ENCODE results near the gene SH3RF3. TPM values are rescaled to one million over a fixed set of nuclear protein-coding genes. Genes with fewer than 3 reads are reported as not detected.
A peak's percentile ranks its signal among the peaks of the same experiment; 100 is the strongest.

SH3RF3 gene
- total RNA-seq, 3 donors from 2014 or later, result 3.2 to 5.6 (median 4.6) TPM

GRCh38 chr2:109321570-109321969 is 192.6 kb downstream of the SH3RF3 start:
- Histone ChIP-seq H3K36me3 (no peaks in the 10 kb centered on the region), H3K4me1 (peaks cover 11 to 28% of the 10 kb centered on the region in 2 donors), H3K9me3 (no peaks in the 10 kb centered on the region), H3K4me3 (no peak overlapping the region), H3K27me3 (no peaks in the 10 kb centered on the region), H3K27ac (peak overlapping the region; percentile 74 to 79)
- no peak for TF ChIP-seq POLR2A (IDR thresholded peaks at IDR 0.05)
- TF ChIP-seq CTCF (IDR thresholded peaks at IDR 0.05), result no peak
- no peak for TF ChIP-seq POLR2AphosphoS5 (IDR thresholded peaks at IDR 0.05)
- intact Hi-C loops (cut with DNase I; ENCODE audit: low total_unique reads), result no loop called here
- DNase-seq (ENCODE audit: low spot score in 2 of 2), result no peak

GRCh38 chr2:109322111-109322510 is 193.1 kb downstream of the SH3RF3 start:
- H3K4me3 ChIP-seq, result no peak overlapping the region
- intact Hi-C loops (cut with DNase I; ENCODE audit: low total_unique reads), result no loop called here
- peaks cover 11 to 28% of the 10 kb centered on the region in 2 donors for H3K4me1 ChIP-seq
- peak overlapping the region; percentile 74 to 79 for H3K27ac ChIP-seq
- DNase-seq (ENCODE audit: low spot score in 2 of 2), result peak; percentile 77 to 85
- H3K36me3 ChIP-seq, result no peaks in the 10 kb centered on the region
- no peaks in the 10 kb centered on the region for H3K27me3 ChIP-seq
- H3K9me3 ChIP-seq, result no peaks in the 10 kb centered on the region
- TF ChIP-seq POLR2AphosphoS5 (IDR thresholded peaks at IDR 0.05) (peak; percentile 65 to 90 (median 87)), POLR2A (IDR thresholded peaks at IDR 0.05) (no peak), CTCF (IDR thresholded peaks at IDR 0.05) (no peak)

- H3K27me3 ChIP-seq, result no peaks in the 10 kb centered on the region
- no peak for DNase-seq (ENCODE audit: low spot score in 2 of 2)
- intact Hi-C loops (cut with DNase I; ENCODE audit: low total_unique reads), result no loop called here
- H3K27ac ChIP-seq, result peak overlapping the region in 1 of 2 donors; percentile 74
- H3K4me1 ChIP-seq, result peaks cover 11 to 28% of the 10 kb centered on the region in 2 donors
- TF ChIP-seq POLR2AphosphoS5 (IDR thresholded peaks at IDR 0.05), result no peak
- TF ChIP-seq CTCF (IDR thresholded peaks at IDR 0.05), result no peak
- no peak for TF ChIP-seq POLR2A (IDR thresholded peaks at IDR 0.05)
- H3K36me3 ChIP-seq, result no peaks in the 10 kb centered on the region
- H3K9me3 ChIP-seq, result no peaks in the 10 kb centered on the region
- H3K4me3 ChIP-seq, result no peak overlapping the region
These were observed 193.6 kb downstream of the SH3RF3 start for GRCh38 chr2:109322641-109323040.

GRCh38 chr2:109324861-109325260 is 195.9 kb downstream of the SH3RF3 start:
- H3K9me3 ChIP-seq, result no peaks in the 10 kb centered on the region
- no peak overlapping the region for H3K4me3 ChIP-seq
- intact Hi-C loops (cut with DNase I; ENCODE audit: low total_unique reads), result no loop called here
- H3K36me3 ChIP-seq, result no peaks in the 10 kb centered on the region
- H3K4me1 ChIP-seq, result peaks cover 0 to 12% of the 10 kb centered on the region in 2 donors
- peak overlapping the region; percentile 33 to 44 for H3K27ac ChIP-seq
- peak in 1 of 2 donors; percentile 62 for DNase-seq (ENCODE audit: low spot score in 2 of 2)
- H3K27me3 ChIP-seq, result no peaks in the 10 kb centered on the region
- TF ChIP-seq CTCF (IDR thresholded peaks at IDR 0.05), result no peak
- peak; percentile 43 to 87 (median 80) for TF ChIP-seq POLR2AphosphoS5 (IDR thresholded peaks at IDR 0.05)
- no peak for TF ChIP-seq POLR2A (IDR thresholded peaks at IDR 0.05)

- Histone ChIP-seq H3K27me3 (no peaks in the 10 kb centered on the region), H3K27ac (peak overlapping the region in 1 of 2 donors; percentile 26), H3K4me1 (peaks cover 0 to 12% of the 10 kb centered on the region in 2 donors), H3K4me3 (no peak overlapping the region), H3K9me3 (no peaks in the 10 kb centered on the region), H3K36me3 (no peaks in the 10 kb centered on the region)
- intact Hi-C loops (cut with DNase I; ENCODE audit: low total_unique reads), result no loop called here
- no peak for DNase-seq (ENCODE audit: low spot score in 2 of 2)
- TF ChIP-seq CTCF (IDR thresholded peaks at IDR 0.05), result no peak
- TF ChIP-seq POLR2A (IDR thresholded peaks at IDR 0.05), result no peak
- no peak for TF ChIP-seq POLR2AphosphoS5 (IDR thresholded peaks at IDR 0.05)
These were observed 196.6 kb downstream of the SH3RF3 start for GRCh38 chr2:109325570-109325969.

Data from breast epithelium (tissue), 4 donors.